CD14-positive monocyte (primary cell): ENCODE measurements around the gene DENND11. TPM values are rescaled to one million over a fixed set of nuclear protein-coding genes. Genes with fewer than 3 reads are reported as not detected.

ENCODE experiments used
- DNase-seq, 3 donors: peaks; one replicate each; pipeline ENCODE4 v3.0.0-alpha.2; 2011 to 2022
- H2AFZ ChIP-seq: 2 replicates; pipeline ENCODE4 v1.6.0; 2012; ENCODE audit warnings: mild to moderate bottlenecking, low read depth, low read length, inconsistent platforms; ENCODE audit not compliant: insufficient read depth, poor library complexity, severe bottlenecking
- H3K27ac ChIP-seq, 2 donors: 1 replicate in 1 of 2; 2 replicates in 1 of 2; pipeline ENCODE4 v1.5.1; 2012 to 2013; ENCODE audit warnings: low read length in 2 of 2, control low read depth in 1 of 2, inconsistent platforms in 1 of 2, low read depth in 1 of 2, mild to moderate bottlenecking in 1 of 2
- H3K27me3 ChIP-seq, 2 donors: one replicate each; pipeline versions ENCODE4 v1.6.0 to v1.6.1; 2011 to 2013; ENCODE audit warnings: low read length in 2 of 2; ENCODE audit not compliant: control insufficient read depth in 2 of 2, insufficient read depth in 2 of 2
- H3K36me3 ChIP-seq, 2 donors: replicated peaks in 1 of 2; 1 replicate in 1 of 2; 2 replicates in 1 of 2; pipeline versions ENCODE4 v1.5.1 to v1.6.1; 2012 to 2013; ENCODE audit warnings: low read length in 2 of 2, control low read depth in 1 of 2, inconsistent platforms in 1 of 2, mild to moderate bottlenecking in 1 of 2; ENCODE audit not compliant: insufficient read depth in 2 of 2, control insufficient read depth in 1 of 2
- H3K4me1 ChIP-seq, 2 donors: 1 replicate in 1 of 2; 2 replicates in 1 of 2; pipeline versions ENCODE4 v1.5.1 to v1.6.1; 2012 to 2013; ENCODE audit warnings: low read length in 2 of 2, control low read depth in 1 of 2, inconsistent platforms in 1 of 2, mild to moderate bottlenecking in 1 of 2, moderate library complexity in 1 of 2; ENCODE audit not compliant: insufficient read depth in 2 of 2, control insufficient read depth in 1 of 2
- H3K4me2 ChIP-seq: replicated peaks from 2 replicates; pipeline ENCODE3; 2012; ENCODE audit warnings: low read length, moderate library complexity, mild to moderate bottlenecking; ENCODE audit not compliant: poor library complexity, severe bottlenecking; ENCODE audit errors: extremely low read depth
- H3K4me3 ChIP-seq, 3 experiments: fragments of 200-600 bp in 1 of 3; sonication (generic) in 1 of 3; replicated peaks in 1 of 3; 1 replicate in 2 of 3; 2 replicates in 1 of 3; pipeline ENCODE4 v1.5.1; 2011 to 2013; ENCODE audit warnings: low read length in 3 of 3, mild to moderate bottlenecking in 3 of 3, control low read depth in 2 of 3, low read depth in 2 of 3, inconsistent platforms in 1 of 3, moderate library complexity in 1 of 3
- H3K79me2 ChIP-seq: 2 replicates; pipeline ENCODE4 v1.6.0; 2012; ENCODE audit warnings: mild to moderate bottlenecking, control low read depth, inconsistent platforms, low read length, moderate library complexity; ENCODE audit not compliant: insufficient read depth
- H3K9ac ChIP-seq: 2 replicates; pipeline ENCODE4 v1.6.0; 2017; ENCODE audit warnings: low read length, mild to moderate bottlenecking; ENCODE audit not compliant: insufficient read depth, poor library complexity, severe bottlenecking
- H3K9me3 ChIP-seq, 2 donors: replicated peaks in 1 of 2; 1 replicate in 1 of 2; 2 replicates in 1 of 2; pipeline versions ENCODE4 v1.5.1 to v1.6.1; 2012 to 2013; ENCODE audit warnings: low read length in 2 of 2, control low read depth in 1 of 2; ENCODE audit not compliant: control insufficient read depth in 1 of 2, insufficient read depth in 1 of 2
- H4K20me1 ChIP-seq: 2 replicates; pipeline ENCODE4 v1.6.0; 2012; ENCODE audit warnings: mild to moderate bottlenecking, low read length, control low read depth, moderate library complexity; ENCODE audit not compliant: insufficient read depth
- H3K27ac Mint-ChIP-seq, 7 donors: one replicate each; pipeline ENCODE4 v1.8.0; 2020; ENCODE audit warnings: mild to moderate bottlenecking in 7 of 7, mixed read lengths in 7 of 7, moderate library complexity in 6 of 7, inconsistent platforms in 2 of 7
- H3K27me3 Mint-ChIP-seq, 3 donors: one replicate each; pipeline ENCODE4 v1.8.0; 2021 to 2022; ENCODE audit warnings: low read depth in 3 of 3, mild to moderate bottlenecking in 3 of 3, mixed read lengths in 3 of 3, moderate library complexity in 3 of 3, inconsistent platforms in 1 of 3
- H3K36me3 Mint-ChIP-seq, 2 donors: one replicate each; pipeline ENCODE4 v1.8.0; 2020; ENCODE audit warnings: mixed read lengths in 2 of 2, inconsistent platforms in 1 of 2, mild to moderate bottlenecking in 1 of 2
- H3K4me1 Mint-ChIP-seq: one replicate; pipeline ENCODE4 v1.8.0; 2020; ENCODE audit warnings: mild to moderate bottlenecking, mixed read lengths
- H3K4me3 Mint-ChIP-seq, 2 donors: one replicate each; pipeline ENCODE4 v1.8.0; 2020; ENCODE audit warnings: mild to moderate bottlenecking in 2 of 2, mixed read lengths in 2 of 2, moderate library complexity in 1 of 2
- H3K9me3 Mint-ChIP-seq, 7 donors: one replicate each; pipeline ENCODE4 v1.8.0; 2020 to 2022; ENCODE audit warnings: mixed read lengths in 7 of 7, mild to moderate bottlenecking in 6 of 7, moderate library complexity in 6 of 7, inconsistent platforms in 2 of 7
- CTCF ChIP-seq: fragments of 200-600 bp; IDR thresholded peaks from one replicate; pipeline ENCODE4 v1.8.0; 2022; ENCODE audit warnings: antibody characterized with exemption, mild to moderate bottlenecking
- WGBS: methylation state at CpG from one replicate; pipeline ENCODE4 v1.1.5; 2013; ENCODE audit warnings: missing lambda C conversion rate; ENCODE audit not compliant: insufficient coverage; 5-methylcytosine and 5-hydroxymethylcytosine counted together
- intact Hi-C, 2 donors: fragments of 100-400 bp; cut with micrococcal nuclease; formaldehyde crosslinking; loops; one replicate each; pipeline versions ENCODE4 v1.15.0 to v1.15.1; 2023
- polyA plus RNA-seq, 3 donors: library from polyadenylated mRNA; depleted of rRNA in 1 of 3; unstranded in 2 of 3; stranded (reverse) in 1 of 3; fragments of 300-500 nt in 2 of 3; fragments of >200 nt in 1 of 3; fragmentation: Illumina TruSeq in 2 of 3; gene quantifications; 1 replicate in 2 of 3; 2 replicates in 1 of 3; pipeline ENCODE4 v1.2.3, GENCODE V29; 2012 to 2021

DENND11 gene
- polyA plus RNA-seq, 3 donors: 1.4 to 4.7 (median 1.9) TPM

DNA sequence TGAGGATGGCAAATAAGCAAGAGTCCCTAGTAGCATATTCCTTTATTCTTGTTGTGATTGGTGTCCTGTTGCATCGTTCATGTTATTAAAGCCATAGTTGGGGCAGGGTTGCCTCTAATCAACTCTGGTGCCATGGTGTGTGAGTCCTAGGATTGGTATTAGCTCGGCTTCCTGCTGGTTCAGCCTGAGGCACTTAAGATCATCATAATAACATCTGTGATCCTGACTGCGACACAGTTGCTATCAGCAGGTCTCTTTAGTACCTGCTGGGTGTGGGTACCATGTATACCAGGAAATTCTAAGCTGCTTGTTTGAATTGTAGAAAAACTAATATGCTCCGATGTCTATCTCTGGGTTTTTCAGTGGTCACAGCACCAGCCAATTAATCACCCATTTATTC is 7.8 kb upstream of the DENND11 start:
- H3K27me3 Mint-ChIP-seq: peaks cover 0 to 2% (median 1%) of the 10 kb centered on the region in 3 donors
- Histone ChIP-seq H3K36me3 (no peaks in the 10 kb centered on the region), H4K20me1 (no peaks in the 10 kb centered on the region), H2AFZ (no peak overlapping the region), H3K9me3 (no peaks in the 10 kb centered on the region), H3K79me2 (no peaks in the 10 kb centered on the region), H3K4me1 (no peaks in the 10 kb centered on the region), H3K4me3 (no peak overlapping the region), H3K9ac (no peak overlapping the region), H3K27ac (no peak overlapping the region), H3K4me2 (no peak overlapping the region), H3K27me3 (no peaks in the 10 kb centered on the region)
- no peaks in the 10 kb centered on the region for H3K36me3 Mint-ChIP-seq
- H3K9me3 Mint-ChIP-seq: no peaks in the 10 kb centered on the region
- TF ChIP-seq CTCF: no peak
- H3K27ac Mint-ChIP-seq: no peak overlapping the region
- no peak for DNase-seq
- WGBS: 100% methylated on average over 1 of the region's 4 CpGs
- H3K4me3 Mint-ChIP-seq: no peak overlapping the region
- H3K4me1 Mint-ChIP-seq: no peaks in the 10 kb centered on the region
- intact Hi-C loops: loop anchor here in 1 of 2 donors (10.0 kb wide), 1 partner anchor 55 kb away; no protein-coding TSS in a partner anchor

DNA sequence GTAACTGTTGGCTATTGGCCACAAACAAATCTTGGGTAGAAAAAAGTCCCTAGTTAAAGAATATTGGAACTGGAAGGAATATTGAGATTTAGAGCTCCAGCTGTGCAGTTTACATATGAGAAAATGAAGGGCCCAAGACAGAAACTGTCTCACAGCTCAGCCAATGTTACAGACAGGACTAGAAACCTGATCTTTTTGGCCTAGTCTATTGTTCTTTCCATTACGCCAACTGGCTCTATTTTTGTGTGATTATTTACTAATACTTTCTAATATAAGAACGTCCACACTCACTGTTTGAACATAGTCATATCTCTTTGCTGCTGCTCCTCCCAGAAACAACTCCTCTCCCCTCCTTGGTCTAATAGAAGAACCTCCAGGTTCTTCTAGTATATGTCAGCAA is 7.4 kb upstream of the DENND11 start:
- Histone ChIP-seq H3K79me2 (no peaks in the 10 kb centered on the region), H3K9me3 (no peaks in the 10 kb centered on the region), H2AFZ (no peak overlapping the region), H3K4me2 (no peak overlapping the region), H3K4me1 (no peaks in the 10 kb centered on the region), H4K20me1 (no peaks in the 10 kb centered on the region), H3K36me3 (no peaks in the 10 kb centered on the region), H3K9ac (no peak overlapping the region), H3K4me3 (no peak overlapping the region), H3K27me3 (no peaks in the 10 kb centered on the region), H3K27ac (no peak overlapping the region)
- no CpG with 5 or more reads among the region's 2 CpGs for WGBS
- Mint-ChIP-seq H3K9me3 (no peaks in the 10 kb centered on the region), H3K4me3 (no peak overlapping the region), H3K27me3 (peaks cover 0 to 4% (median 2%) of the 10 kb centered on the region in 3 donors), H3K4me1 (no peaks in the 10 kb centered on the region), H3K36me3 (no peaks in the 10 kb centered on the region), H3K27ac (no peak overlapping the region)
- TF ChIP-seq CTCF: no peak
- DNase-seq: no peak
- intact Hi-C loops: loop anchor here in 1 of 2 donors (10.0 kb wide), 1 partner anchor 55 kb away; no protein-coding TSS in a partner anchor
